Activated CD4-positive, alpha-beta T cell treated with anti-CD3 and anti-CD28 coated beads, Interleukin-2, amount 50 U/mL, for 48 hours (primary cell): ENCODE results near the gene SSBP4.

Source experiments
- DNase-seq, 2 experiments: peaks; one replicate each; pipeline ENCODE4 v3.0.0-alpha.2; 2020

Gene SSBP4

GRCh38 chr19:18473003-18473705, 54.0 kb downstream of the SSBP4 start:
- no peak for DNase-seq

DNA sequence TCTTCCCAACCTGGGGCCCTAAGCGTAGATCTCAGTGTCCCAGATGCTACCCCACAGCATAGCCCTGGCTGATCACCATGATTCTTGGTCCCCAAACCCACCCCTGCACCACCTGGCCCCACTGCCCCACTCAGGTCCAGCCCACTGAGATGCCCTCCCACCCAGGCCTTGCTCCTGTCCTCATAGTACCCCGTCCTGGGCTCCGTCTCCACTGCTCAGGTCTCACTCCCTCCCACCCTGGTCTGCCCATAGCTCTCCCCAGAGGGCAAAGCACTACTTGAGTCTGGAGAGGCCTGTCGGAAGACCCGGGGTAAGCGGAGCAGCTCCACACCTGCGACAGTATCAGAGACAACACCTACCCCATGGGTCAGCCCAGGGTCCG, 54.5 kb downstream of the SSBP4 start:
- no peak for DNase-seq

DNA sequence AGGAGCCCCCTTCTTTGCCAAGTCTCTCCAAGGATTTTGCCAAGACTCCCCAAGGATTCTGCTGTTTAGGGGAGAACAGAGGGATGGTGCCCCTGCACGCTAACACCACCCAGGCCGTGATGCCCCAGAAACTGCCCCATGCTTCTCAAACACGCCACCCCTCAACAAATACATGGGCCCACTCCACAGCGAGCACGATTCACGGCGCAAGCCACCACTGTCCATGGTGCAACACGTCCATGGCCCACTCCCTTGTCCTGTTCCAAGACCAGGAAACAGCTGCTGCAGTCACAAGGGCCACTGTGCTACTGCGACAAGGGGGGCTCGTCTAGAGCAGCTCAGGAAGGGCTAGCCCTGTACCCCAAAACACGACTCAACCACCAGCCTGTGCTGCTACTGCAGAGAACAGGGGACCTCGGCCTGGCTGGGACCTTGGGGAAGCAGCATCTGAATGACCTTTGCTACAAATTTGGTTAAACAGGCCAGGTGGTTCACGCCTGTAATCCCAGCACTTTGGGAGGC, 55.2 kb downstream of the SSBP4 start:
- DNase-seq, result no peak

DNA sequence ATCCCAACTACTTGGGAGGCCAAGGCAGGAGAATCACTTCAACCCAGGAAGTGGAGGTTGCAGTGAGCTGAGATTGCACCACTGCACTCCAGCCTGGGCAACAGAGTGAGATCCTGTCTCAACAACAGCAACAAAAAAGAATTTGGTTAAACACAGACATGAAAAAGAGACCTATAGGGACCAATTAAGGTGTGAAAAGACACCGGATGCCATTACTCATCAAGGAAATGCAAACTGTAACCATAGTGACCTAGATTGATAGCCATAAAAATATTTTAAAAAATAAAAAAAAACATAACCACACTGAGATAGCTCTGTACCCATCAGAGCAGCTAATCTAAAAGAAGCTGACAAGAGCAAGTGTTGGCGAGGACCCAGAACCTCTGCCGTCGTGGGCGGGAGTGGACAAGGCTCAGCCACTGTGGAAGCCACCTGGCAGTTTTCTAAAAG, 55.8 kb downstream of the SSBP4 start:
- no peak for DNase-seq

DNA sequence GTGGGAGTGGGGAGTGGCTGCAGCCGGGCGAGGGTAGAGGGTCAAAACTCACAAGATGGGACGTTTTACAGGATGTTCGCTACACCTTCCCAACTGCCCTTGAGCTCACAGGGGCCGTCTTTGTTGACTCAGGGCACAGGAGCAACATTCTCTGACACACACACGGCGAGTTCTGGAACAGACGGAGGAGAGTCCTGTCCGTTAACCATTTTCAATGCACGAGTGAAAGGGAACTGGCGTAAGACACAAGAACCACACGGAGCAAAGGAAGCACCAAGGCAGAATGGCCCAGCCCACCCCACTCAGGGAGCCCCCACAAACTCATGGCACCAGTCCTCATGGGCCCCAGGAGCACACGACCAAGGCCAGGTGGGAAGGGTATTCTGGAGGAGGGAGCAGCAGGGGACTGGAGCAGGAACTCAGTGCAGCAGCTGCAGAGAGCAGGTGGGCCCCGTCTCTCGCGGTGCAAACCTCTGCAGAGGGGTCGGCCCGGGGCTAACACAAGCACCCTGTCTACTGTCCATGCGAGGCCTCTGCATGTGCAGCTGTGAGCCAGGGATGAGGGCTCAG, 56.6 kb downstream of the SSBP4 start:
- DNase-seq, result no peak

DNA sequence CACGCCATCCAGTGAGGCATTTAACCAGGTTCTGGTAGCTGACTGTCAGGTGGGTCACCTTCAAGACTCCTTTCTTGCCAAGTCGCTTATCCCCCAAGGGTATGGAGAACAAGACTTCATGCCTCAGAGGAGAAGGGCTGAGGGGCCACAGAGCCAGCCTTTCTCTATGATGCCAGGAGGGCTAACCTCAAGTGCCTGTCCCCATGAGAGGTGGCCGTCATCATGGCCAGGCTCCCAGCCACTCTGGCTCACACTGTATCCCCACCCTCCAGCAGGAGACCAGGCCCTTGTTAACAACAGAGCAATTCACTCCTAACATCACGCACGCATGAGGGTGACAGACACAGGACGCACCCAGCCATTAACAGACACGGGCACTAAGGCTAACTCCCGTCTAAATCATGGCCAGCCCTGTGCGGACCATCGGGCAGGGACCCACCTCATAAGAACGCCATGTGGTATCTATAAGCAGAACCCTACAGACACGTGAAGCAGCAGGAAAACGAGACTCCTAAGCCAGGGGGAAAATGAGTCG, 57.4 kb downstream of the SSBP4 start:
- no peak for DNase-seq

DNA sequence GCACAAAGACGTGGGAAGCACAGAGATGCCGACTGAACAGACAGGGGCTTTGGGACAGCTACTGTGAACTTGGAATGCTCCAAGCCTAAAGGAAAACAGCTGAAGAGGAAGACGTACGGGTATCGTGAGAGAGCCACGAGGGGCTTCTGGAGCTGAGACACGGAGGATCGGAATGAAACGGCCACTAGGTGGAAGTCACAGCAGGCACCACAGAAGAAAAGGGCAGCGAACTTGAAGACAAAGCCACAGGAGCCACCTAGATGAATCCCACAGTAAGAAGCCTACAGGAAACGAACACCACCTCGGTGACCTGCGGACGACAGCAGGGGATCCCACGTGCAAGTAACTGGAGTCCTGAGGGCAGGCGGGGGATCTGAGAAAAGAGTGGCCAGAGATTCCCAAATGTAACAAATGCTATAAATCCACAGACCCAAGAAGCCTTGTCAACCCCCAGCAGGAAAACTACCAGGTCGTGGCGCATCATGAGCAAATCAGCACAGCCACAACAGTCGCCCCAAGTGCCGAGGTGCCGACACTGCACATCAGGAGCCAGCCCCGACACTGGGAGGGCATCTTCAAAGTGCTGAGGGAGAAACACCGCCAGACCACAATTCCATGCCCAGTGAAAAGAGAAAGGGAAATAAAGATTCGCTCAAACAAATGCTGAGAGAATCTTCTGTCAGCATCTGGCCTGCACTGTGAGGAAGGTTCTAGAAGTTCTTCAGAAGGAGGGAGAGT, 58.0 kb downstream of the SSBP4 start:
- no peak for DNase-seq

DNA sequence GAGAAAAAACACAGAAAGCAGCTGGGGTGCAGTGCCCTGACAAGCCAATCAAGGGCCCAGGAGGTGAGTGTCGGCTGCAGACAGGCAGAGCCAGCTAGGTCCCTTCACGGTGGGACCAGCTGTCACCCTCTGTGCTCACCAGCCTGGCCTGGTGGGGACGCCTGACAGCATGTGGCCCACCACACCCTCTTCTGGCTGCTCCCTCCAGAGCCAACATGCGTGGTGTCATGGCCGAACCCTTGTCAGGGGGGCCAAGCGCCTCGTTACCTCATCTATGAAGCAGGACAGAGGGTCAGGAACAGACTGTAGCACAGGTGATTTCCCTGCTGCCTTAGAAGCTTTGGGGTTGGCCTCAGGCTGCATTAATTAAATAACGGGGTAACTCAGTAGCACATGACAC, 58.8 kb downstream of the SSBP4 start:
- no peak for DNase-seq

DNA sequence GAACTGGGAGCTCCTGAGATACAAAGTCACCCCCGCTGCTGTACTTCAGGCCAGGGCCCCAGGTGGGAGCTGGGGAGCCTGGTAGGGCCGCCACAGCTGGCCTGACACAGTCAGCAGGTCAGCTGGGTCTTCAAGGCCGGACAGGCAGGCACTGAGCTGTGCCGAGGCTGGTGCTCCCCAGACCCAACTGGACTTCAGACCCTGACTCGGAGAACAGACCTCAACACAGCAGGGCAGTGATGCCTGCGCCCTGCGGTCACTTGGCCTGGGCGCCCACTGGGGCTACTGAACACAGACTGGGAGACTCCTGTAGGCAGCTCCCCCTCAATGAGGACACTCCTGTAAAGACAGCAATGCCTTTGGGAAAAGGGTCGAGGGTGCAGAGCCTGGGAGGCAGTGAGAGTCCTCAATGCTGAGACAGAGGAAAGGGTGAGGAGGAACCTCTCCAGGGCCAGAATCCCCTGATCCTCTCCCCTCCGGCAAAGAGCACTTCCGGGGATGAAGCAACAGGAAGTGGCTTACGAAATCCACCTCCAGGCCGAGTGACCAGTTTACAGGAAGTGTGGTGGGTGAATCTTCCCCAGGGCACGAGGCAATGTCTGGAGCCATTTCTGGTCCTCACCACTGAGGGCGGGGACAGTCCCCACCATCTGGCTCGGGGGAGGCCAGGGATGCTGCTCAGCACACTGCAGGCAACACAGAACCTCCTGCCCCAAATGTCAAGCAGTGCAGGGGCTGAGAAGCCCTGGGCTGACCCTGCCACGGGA, 59.5 kb downstream of the SSBP4 start:
- DNase-seq, result peak; percentile 82 to 87

DNA sequence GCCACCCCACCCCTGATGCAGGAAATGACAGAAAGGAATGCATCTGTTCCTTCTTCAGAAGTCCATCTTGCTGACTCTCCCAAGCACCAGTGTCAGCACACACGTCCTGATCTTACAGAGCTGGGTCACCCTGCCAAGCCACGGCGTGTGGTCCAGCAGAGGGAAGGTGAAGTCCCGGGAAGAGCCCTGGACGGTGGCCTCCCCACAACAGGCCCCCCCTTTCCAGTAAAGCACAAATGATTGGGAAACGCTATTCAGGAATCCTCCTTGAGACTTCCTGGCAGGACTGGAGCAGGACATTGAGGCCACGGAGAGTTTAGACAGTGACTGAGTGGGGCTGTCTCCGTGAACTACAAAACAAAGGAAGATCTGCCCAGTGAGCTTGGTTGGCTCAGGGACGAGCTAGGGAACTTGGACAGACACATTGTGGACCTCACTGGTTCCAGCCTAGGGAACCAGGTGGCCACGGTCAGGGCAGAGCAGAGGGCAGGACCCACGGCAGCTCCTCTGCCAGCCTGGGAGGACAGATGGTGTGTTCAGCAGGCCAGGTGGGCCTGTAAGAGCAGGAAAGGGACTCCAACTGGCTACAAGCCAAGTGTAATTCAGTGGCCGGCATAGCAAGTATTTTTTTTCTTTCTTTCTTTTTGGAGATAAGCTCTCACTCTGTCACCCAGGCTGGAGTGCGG, 61.0 kb downstream of the SSBP4 start:
- no peak for DNase-seq

GRCh38 chr19:18481505-18482222, 62.5 kb downstream of the SSBP4 start:
- DNase-seq, result peak; percentile 48 to 62

DNA sequence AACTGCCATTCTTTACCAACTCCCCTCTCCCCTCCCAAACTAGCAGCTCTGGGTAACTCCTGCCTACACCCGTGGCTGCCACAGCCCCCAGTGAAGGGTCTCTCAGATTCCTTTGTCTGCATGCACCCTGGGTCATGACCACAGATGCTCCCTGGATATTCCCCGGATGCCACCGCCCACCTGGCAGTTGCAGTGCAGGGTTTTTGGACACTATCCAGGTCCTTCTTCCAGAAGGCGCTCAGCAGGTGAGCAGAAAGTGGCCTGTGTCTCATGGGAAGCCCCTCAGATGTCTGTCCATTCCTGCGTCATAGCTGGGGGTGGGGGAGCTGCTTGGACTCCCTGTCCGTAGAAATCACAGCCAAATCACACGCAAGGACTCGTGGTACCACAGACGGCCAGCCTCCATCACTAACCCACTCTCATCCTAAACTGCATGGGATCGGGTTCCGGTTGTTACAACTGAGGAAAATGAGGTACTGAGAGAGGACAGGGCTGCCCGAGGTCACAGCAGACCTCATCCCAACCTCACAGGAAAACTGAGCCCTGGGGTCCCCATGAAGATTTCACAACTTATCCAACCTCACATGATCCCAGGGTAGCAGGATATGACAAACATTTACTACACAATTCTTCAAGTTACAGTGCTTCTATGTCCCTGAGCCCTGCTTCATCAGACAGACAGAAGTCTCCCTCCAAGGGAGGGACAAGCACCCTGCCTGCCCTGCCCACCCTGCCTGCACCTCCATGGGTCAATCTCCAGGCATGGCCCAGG, 64.1 kb downstream of the SSBP4 start:
- DNase-seq, result no peak
